Measurements from ENCODE around the gene AGAP3.

DNA sequence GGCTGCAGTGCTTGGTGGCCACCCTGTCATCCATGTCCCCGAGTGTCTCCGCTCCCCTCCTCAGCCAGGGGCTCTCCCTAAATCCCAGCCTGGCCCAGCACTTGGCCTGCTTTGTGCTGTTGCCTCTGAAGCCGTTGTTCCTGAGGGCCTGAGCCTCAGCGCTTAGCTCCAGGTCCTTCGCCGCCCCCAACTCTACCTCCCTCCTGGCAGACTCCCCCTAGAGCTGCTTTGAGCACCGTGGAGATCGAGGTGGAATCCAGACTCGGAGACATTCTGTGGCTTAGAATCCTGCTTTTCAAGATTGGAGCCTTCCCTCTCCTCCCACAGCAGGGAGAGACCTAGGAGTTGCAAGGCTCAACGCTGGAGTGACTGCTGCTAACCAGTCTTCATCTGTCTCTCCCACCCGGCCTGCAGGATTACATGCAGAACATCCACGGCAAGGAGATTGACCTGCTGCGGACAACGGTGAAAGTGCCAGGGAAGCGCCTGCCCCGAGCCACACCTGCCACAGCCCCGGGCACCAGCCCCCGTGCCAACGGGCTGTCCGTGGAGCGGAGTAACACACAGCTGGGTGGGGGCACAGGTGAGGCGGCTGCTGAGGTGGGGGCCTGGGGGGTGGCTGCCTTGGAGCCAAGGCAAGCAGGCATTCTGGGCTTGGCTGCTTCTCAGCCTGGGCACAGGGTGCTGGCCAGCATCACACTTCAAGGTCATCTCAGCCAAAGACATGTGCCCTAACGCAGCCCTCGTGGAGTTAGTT is 47.9 kb downstream of the AGAP3 start:
- TF ChIP-seq, protein P1, sequence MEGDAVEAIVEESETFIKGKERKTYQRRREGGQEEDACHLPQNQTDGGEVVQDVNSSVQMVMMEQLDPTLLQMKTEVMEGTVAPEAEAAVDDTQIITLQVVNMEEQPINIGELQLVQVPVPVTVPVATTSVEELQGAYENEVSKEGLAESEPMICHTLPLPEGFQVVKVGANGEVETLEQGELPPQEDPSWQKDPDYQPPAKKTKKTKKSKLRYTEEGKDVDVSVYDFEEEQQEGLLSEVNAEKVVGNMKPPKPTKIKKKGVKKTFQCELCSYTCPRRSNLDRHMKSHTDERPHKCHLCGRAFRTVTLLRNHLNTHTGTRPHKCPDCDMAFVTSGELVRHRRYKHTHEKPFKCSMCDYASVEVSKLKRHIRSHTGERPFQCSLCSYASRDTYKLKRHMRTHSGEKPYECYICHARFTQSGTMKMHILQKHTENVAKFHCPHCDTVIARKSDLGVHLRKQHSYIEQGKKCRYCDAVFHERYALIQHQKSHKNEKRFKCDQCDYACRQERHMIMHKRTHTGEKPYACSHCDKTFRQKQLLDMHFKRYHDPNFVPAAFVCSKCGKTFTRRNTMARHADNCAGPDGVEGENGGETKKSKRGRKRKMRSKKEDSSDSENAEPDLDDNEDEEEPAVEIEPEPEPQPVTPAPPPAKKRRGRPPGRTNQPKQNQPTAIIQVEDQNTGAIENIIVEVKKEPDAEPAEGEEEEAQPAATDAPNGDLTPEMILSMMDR (IDR thresholded peaks at IDR 0.05; ENCODE audit: low read depth, low read length, missing input control) = no peak
- TF ChIP-seq RAD21 (IDR thresholded peaks at IDR 0.05) (no peak), JUND (IDR thresholded peaks at IDR 0.05) (no peak), FOXA1 (IDR thresholded peaks at IDR 0.05) (no peak), GABPA (IDR thresholded peaks at IDR 0.05 in 1 of 2, conservative IDR thresholded peaks at IDR 0.05 in 1 of 2) (no peak), YY1 (IDR thresholded peaks at IDR 0.05) (no peak), NR2F2 (IDR thresholded peaks at IDR 0.05) (no peak), SP1 (IDR thresholded peaks at IDR 0.05) (no peak), TAF1 (conservative IDR thresholded peaks at IDR 0.05) (no peak), RXRA (IDR thresholded peaks at IDR 0.05) (no peak), EGR1 (IDR thresholded peaks at IDR 0.05; ENCODE audit: low read depth in 2 of 2) (no peak)
- TF ChIP-seq, protein P2, sequence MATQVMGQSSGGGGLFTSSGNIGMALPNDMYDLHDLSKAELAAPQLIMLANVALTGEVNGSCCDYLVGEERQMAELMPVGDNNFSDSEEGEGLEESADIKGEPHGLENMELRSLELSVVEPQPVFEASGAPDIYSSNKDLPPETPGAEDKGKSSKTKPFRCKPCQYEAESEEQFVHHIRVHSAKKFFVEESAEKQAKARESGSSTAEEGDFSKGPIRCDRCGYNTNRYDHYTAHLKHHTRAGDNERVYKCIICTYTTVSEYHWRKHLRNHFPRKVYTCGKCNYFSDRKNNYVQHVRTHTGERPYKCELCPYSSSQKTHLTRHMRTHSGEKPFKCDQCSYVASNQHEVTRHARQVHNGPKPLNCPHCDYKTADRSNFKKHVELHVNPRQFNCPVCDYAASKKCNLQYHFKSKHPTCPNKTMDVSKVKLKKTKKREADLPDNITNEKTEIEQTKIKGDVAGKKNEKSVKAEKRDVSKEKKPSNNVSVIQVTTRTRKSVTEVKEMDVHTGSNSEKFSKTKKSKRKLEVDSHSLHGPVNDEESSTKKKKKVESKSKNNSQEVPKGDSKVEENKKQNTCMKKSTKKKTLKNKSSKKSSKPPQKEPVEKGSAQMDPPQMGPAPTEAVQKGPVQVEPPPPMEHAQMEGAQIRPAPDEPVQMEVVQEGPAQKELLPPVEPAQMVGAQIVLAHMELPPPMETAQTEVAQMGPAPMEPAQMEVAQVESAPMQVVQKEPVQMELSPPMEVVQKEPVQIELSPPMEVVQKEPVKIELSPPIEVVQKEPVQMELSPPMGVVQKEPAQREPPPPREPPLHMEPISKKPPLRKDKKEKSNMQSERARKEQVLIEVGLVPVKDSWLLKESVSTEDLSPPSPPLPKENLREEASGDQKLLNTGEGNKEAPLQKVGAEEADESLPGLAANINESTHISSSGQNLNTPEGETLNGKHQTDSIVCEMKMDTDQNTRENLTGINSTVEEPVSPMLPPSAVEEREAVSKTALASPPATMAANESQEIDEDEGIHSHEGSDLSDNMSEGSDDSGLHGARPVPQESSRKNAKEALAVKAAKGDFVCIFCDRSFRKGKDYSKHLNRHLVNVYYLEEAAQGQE (IDR thresholded peaks at IDR 0.05) = no peak
- TF ChIP-seq, protein P3, sequence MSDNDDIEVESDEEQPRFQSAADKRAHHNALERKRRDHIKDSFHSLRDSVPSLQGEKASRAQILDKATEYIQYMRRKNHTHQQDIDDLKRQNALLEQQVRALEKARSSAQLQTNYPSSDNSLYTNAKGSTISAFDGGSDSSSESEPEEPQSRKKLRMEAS (IDR thresholded peaks at IDR 0.05) = no peak
- TF ChIP-seq, protein P4, sequence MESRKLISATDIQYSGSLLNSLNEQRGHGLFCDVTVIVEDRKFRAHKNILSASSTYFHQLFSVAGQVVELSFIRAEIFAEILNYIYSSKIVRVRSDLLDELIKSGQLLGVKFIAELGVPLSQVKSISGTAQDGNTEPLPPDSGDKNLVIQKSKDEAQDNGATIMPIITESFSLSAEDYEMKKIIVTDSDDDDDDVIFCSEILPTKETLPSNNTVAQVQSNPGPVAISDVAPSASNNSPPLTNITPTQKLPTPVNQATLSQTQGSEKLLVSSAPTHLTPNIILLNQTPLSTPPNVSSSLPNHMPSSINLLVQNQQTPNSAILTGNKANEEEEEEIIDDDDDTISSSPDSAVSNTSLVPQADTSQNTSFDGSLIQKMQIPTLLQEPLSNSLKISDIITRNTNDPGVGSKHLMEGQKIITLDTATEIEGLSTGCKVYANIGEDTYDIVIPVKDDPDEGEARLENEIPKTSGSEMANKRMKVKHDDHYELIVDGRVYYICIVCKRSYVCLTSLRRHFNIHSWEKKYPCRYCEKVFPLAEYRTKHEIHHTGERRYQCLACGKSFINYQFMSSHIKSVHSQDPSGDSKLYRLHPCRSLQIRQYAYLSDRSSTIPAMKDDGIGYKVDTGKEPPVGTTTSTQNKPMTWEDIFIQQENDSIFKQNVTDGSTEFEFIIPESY (IDR thresholded peaks at IDR 0.05) = no peak
